IMR-90 (cell line): ENCODE results near the gene MAP3K8. TPM values are rescaled to one million over a fixed set of nuclear protein-coding genes. Genes with fewer than 3 reads are reported as not detected.

Source experiments
- ATAC-seq: fragments of 200-7000 bp; cut with Tn5 transposase; 2 replicates; pipeline ENCODE4 v1.9.1; 2020; ENCODE audit warnings: low read depth, mild to moderate bottlenecking, moderate library complexity
- BruUV-seq: library from RNA; stranded (reverse); fragments of 400-500 nt; replicated peaks from 2 replicates; lab custom pipeline; 2021; lab: Mats Ljungman, UMichigan
- CTCF ChIA-PET: fragments of 300-600 bp; formaldehyde crosslinking; extraction: SDS; loops from one replicate; lab custom pipeline; 2021; ENCODE audit warnings: antibody characterized with exemption; lab: Yijun Ruan, JAX
- POLR2A ChIA-PET: fragments of 300-600 bp; sonication (Branson Sonifier 250); formaldehyde crosslinking; loops from one replicate; lab custom pipeline; 2022; ENCODE audit warnings: antibody characterized with exemption; ENCODE audit not compliant: unreplicated experiment; lab: Charles Lee
- DNase-seq: peaks from one replicate; pipeline ENCODE4 v3.0.0; 2013
- H2AFZ ChIP-seq: replicated peaks from 2 replicates; pipeline ENCODE3; 2013; ENCODE audit warnings: low read length, mild to moderate bottlenecking; ENCODE audit not compliant: poor library complexity
- H2AK5ac ChIP-seq: 2 replicates; pipeline ENCODE4 v1.6.1; 2013; ENCODE audit warnings: low read depth, low read length, inconsistent platforms
- H2AK9ac ChIP-seq: replicated peaks from 2 replicates; pipeline ENCODE3; 2013; ENCODE audit warnings: mild to moderate bottlenecking, low read depth, low read length, moderate library complexity; ENCODE audit not compliant: poor library complexity
- H2BK120ac ChIP-seq: 2 replicates; pipeline ENCODE4 v1.6.1; 2013; ENCODE audit warnings: low read depth, low read length, inconsistent platforms
- H2BK15ac ChIP-seq: 3 replicates; pipeline ENCODE4 v1.6.1; 2013; ENCODE audit warnings: low read depth, low read length, inconsistent platforms
- H2BK20ac ChIP-seq: 2 replicates; pipeline ENCODE4 v1.6.1; 2013; ENCODE audit warnings: low read depth, mild to moderate bottlenecking, inconsistent platforms, low read length, moderate library complexity
- H2BK5ac ChIP-seq: 2 replicates; pipeline ENCODE4 v1.6.1; 2013; ENCODE audit warnings: mild to moderate bottlenecking, low read depth, low read length, inconsistent platforms; ENCODE audit not compliant: poor library complexity, severe bottlenecking
- H3K14ac ChIP-seq: replicated peaks from 2 replicates; pipeline ENCODE4 v1.6.1; 2013; ENCODE audit warnings: low read depth, low read length, inconsistent platforms
- H3K18ac ChIP-seq: 2 replicates; pipeline ENCODE4 v1.6.1; 2013; ENCODE audit warnings: low read depth, low read length, control low read depth
- H3K23ac ChIP-seq: 2 replicates; pipeline ENCODE4 v1.6.1; 2013; ENCODE audit warnings: low read depth, low read length, inconsistent platforms
- H3K27ac ChIP-seq: 2 replicates; pipeline ENCODE4 v1.5.1; 2013; ENCODE audit warnings: mild to moderate bottlenecking, control low read depth, low read length; ENCODE audit not compliant: insufficient read depth
- H3K27me3 ChIP-seq: 2 replicates; pipeline ENCODE4 v1.6.1; 2013; ENCODE audit warnings: low read length; ENCODE audit not compliant: control insufficient read depth, insufficient read depth
- H3K36me3 ChIP-seq: 2 replicates; pipeline ENCODE4 v1.6.1; 2013; ENCODE audit warnings: low read length, mixed read lengths; ENCODE audit not compliant: control insufficient read depth, insufficient read depth
- H3K4ac ChIP-seq: 2 replicates; pipeline ENCODE4 v1.6.1; 2013; ENCODE audit warnings: low read depth, low read length, inconsistent platforms
- H3K4me1 ChIP-seq: 2 replicates; pipeline ENCODE4 v1.6.1; 2013; ENCODE audit warnings: low read length, mixed read lengths; ENCODE audit not compliant: control insufficient read depth, insufficient read depth
- H3K4me2 ChIP-seq: 2 replicates; pipeline ENCODE4 v1.6.1; 2013; ENCODE audit warnings: low read depth, mild to moderate bottlenecking, control low read depth, low read length, moderate library complexity
- H3K4me3 ChIP-seq: 2 replicates; pipeline ENCODE4 v1.5.1; 2013; ENCODE audit warnings: low read depth, mild to moderate bottlenecking, control low read depth, low read length, moderate library complexity; ENCODE audit not compliant: insufficient read depth
- H3K56ac ChIP-seq: 2 replicates; pipeline ENCODE4 v1.6.1; 2013; ENCODE audit warnings: low read length, inconsistent platforms; ENCODE audit not compliant: insufficient read depth; ENCODE audit errors: extremely low read depth
- H3K79me1 ChIP-seq, 2 experiments: 2 replicates each; pipeline ENCODE4 v1.6.1; 2013; ENCODE audit warnings: low read length in 2 of 2, inconsistent platforms in 1 of 2, low read depth in 1 of 2
- H3K9ac ChIP-seq: 2 replicates; pipeline ENCODE4 v1.6.1; 2013; ENCODE audit warnings: low read depth, low read length, control low read depth
- H3K9me1 ChIP-seq: 2 replicates; pipeline ENCODE4 v1.6.1; 2013; ENCODE audit warnings: low read length, inconsistent platforms; ENCODE audit not compliant: insufficient read depth
- H3K9me3 ChIP-seq: 2 replicates; pipeline ENCODE4 v1.6.1; 2013; ENCODE audit warnings: low read length; ENCODE audit not compliant: control insufficient read depth, insufficient read depth
- H4K20me1 ChIP-seq: 2 replicates; pipeline ENCODE4 v1.6.1; 2013; ENCODE audit warnings: low read length, inconsistent platforms; ENCODE audit not compliant: insufficient read depth
- H4K5ac ChIP-seq: 2 replicates; pipeline ENCODE4 v1.6.1; 2013; ENCODE audit warnings: mild to moderate bottlenecking, low read depth, low read length, control low read depth
- H4K8ac ChIP-seq, 2 experiments: 2 replicates each; pipeline ENCODE4 v1.6.1; 2013; ENCODE audit warnings: low read depth in 2 of 2, low read length in 2 of 2, control low read depth in 1 of 2, inconsistent platforms in 1 of 2
- H4K91ac ChIP-seq: 2 replicates; pipeline ENCODE4 v1.6.1; 2013; ENCODE audit warnings: low read depth, low read length, inconsistent platforms; ENCODE audit not compliant: insufficient read depth
- BHLHE40 ChIP-seq: fragments of 150-350 bp; IDR thresholded peaks from 2 replicates; pipeline ENCODE4 v1.6.1; 2016; ENCODE audit warnings: mild to moderate bottlenecking, low read depth, low read length
- MAZ ChIP-seq: IDR thresholded peaks from 2 replicates; pipeline ENCODE4 v1.6.1; 2012; ENCODE audit warnings: low read depth, mild to moderate bottlenecking, low read length, improper control_type of control experiment, moderate library complexity, borderline replicate concordance
- NFE2L2 ChIP-seq: fragments of 150-350 bp; IDR thresholded peaks from 2 replicates; pipeline ENCODE4 v1.6.1; 2016; ENCODE audit warnings: low read depth, mild to moderate bottlenecking, low read length
- WGBS, 2 experiments: methylation state at CpG; one replicate each; pipeline versions ENCODE4 v1.1.5 to v1.1.7; 2013; ENCODE audit warnings: missing lambda C conversion rate in 2 of 2; ENCODE audit not compliant: insufficient read length in 1 of 2; ENCODE audit errors: extremely low coverage in 2 of 2; 5-methylcytosine and 5-hydroxymethylcytosine counted together
- dilution Hi-C: fragments of 300-500 bp; cut with HindIII; formaldehyde crosslinking; loops from one replicate; pipeline ENCODE4 v1.14.3; 2018; ENCODE audit warnings: low sequenced_read_pairs; ENCODE audit not compliant: unreplicated experiment
- in situ Hi-C: fragments of 300-500 bp; cut with MboI; formaldehyde crosslinking; loops from 3 replicates; pipeline ENCODE4 v1.14.3; 2019; ENCODE audit warnings: low sequenced_read_pairs, inconsistent platforms, mixed read lengths
- intact Hi-C: fragments of 100-400 bp; cut with micrococcal nuclease; formaldehyde crosslinking; loops from 2 replicates; pipeline ENCODE4 v1.10.0; 2022
- polyA plus RNA-seq, 3 experiments: library from polyadenylated mRNA; depleted of rRNA; stranded (reverse); fragments of >200 nt; gene quantifications; 2 replicates each; pipeline ENCODE4 v1.2.3, GENCODE V29; 2012; ENCODE audit warnings: low replicate concordance in 1 of 3
- total RNA-seq: library from RNA; depleted of rRNA; stranded (reverse); fragments of >200 nt; gene quantifications from 2 replicates; pipeline ENCODE4 v1.2.3, GENCODE V29; 2012

MAP3K8 gene
- total and polyA plus RNA-seq, 2 of the 4 experiments (the other 2 are of a cell fraction), result 1.8 to 2.6 TPM

GRCh38 chr10:30456266-30456665 lies 22.3 kb downstream of the MAP3K8 start:
- ChIA-PET POLR2A (interaction anchor here (0.5 kb wide), 1 partner anchor 56 kb away, joined by 3 read pairs; no protein-coding TSS in a partner anchor), CTCF (no interaction called here)
- H3K4me2 ChIP-seq, result no peak overlapping the region

More at GRCh38 chr10:30456266-30456665, 22.3 kb downstream of the MAP3K8 start:
- Histone ChIP-seq H3K14ac (no peak overlapping the region), H3K27ac (no peak overlapping the region), H2AK5ac (no peak overlapping the region), H2BK15ac (no peak overlapping the region), H3K18ac (peak overlapping the region; percentile 64; the same call in 1 of the 2 replicates), H3K9me1 (peaks cover 5% of the 10 kb centered on the region; the same call in 1 of the 2 replicates), H3K4ac (no peak overlapping the region), H4K5ac (no peak overlapping the region), H2BK120ac (no peak overlapping the region), H4K8ac (peak overlapping the region in 1 of 2 experiments; percentile 15; a peak in 1 of 4 replicates), H3K23ac (no peak overlapping the region), H2AK9ac (no peak overlapping the region), H3K36me3 (peaks cover 33% of the 10 kb centered on the region), H3K27me3 (no peaks in the 10 kb centered on the region), H3K79me1 (no peaks in the 10 kb centered on the region), H3K9ac (no peak overlapping the region), H2BK20ac (no peak overlapping the region), H4K91ac (no peak overlapping the region), H4K20me1 (peaks cover 3% of the 10 kb centered on the region), H3K56ac (no peak overlapping the region), H3K4me1 (peaks cover 18% of the 10 kb centered on the region), H2AFZ (no peak overlapping the region), H3K9me3 (no peaks in the 10 kb centered on the region), H3K4me3 (no peak overlapping the region), H2BK5ac (no peak overlapping the region)
- in situ Hi-C loops (no loop called here), dilution Hi-C loops (no loop called here), intact Hi-C loops (no loop called here)
- DNase-seq (no peak), ATAC-seq (no peak)
- BruUV-seq, result no TSS peak
- no peak for TF ChIP-seq BHLHE40
- TF ChIP-seq NFE2L2, result no peak
- TF ChIP-seq MAZ, result no peak
- WGBS, 2 experiments, result no CpG with 5 or more reads among the region's 4 CpGs
